Measurements from ENCODE around the gene LHB.
"Not testable (repeated sequence)": the region's sequence is repeated elsewhere in the genome, so short reads cannot be mapped to it uniquely, and the experiment has no call there.

- TF ChIP-seq POLR2A, CTCF (IDR thresholded peaks at IDR 0.05): not testable (repeated sequence)
Observed at GRCh38 chr19:49038111-49038510, 21.2 kb upstream of the LHB start.
